OCI-LY7 (cell line): ENCODE results near the gene E2F8.

Experiments used
- CTCF ChIP-seq: fragments of 200-600 bp; sonication (generic); conservative IDR thresholded peaks from 2 replicates; pipeline ENCODE4 v1.5.1; 2014; ENCODE audit warnings: mild to moderate bottlenecking, antibody characterized with exemption, low read length, moderate library complexity, mixed read lengths
- EZH2phosphoT487 ChIP-seq: fragments of 200-600 bp; sonication (generic); IDR thresholded peaks from 2 replicates; pipeline ENCODE4 v1.6.1; 2018; ENCODE audit warnings: low read depth, borderline replicate concordance, mild to moderate bottlenecking, mixed run types, antibody characterized with exemption, low read length, moderate library complexity, mixed read lengths

GRCh38 chr11:19267567-19267966, 26.8 kb upstream of the E2F8 start:
- TF ChIP-seq CTCF (no peak), EZH2phosphoT487 (no peak)
